ENCODE data around the gene SH2D5.
A peak's percentile ranks its signal among the peaks of the same experiment; 100 is the strongest.
"Not testable (repeated sequence)": the region's sequence is repeated elsewhere in the genome, so short reads cannot be mapped to it uniquely, and the experiment has no call there.

The SH2D5 gene

DNA sequence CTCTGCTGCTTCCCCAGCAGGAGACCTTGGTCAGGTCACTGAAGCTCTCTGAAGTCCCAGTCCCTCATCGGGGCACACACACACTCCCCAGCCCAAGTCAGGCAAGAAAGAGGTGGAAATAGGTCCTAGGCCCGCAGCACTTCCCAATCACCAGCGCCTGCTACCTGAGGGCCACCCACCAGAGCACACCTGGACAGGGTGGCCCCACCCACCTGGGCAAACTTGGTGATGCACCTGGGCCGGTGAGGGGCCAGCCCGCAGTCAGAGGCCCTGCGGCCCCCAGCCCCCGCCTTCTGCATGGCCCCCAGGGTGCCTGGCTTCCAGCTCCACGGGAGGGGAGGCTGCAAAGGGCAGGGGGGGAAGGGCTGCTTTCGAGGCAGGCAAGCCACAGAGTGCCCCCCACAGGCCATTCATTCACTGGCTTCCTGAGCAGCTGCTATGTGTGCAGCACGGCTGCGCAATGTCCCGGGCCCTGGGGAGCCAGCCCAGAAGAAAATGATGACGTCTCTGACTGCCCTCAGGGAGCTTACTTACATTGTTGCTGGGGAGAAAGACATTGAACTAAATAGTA lies 4.7 kb downstream of the SH2D5 start:
- no peak for DNase-seq

GRCh38 chr1:20726932-20727745 lies 5.4 kb downstream of the SH2D5 start:
- no peak for DNase-seq

- DNase-seq, result no peak
These were observed 6.2 kb downstream of the SH2D5 start for GRCh38 chr1:20726118-20726911.

GRCh38 chr1:20725189-20726117 lies 7.0 kb downstream of the SH2D5 start:
- no peak for DNase-seq

DNA sequence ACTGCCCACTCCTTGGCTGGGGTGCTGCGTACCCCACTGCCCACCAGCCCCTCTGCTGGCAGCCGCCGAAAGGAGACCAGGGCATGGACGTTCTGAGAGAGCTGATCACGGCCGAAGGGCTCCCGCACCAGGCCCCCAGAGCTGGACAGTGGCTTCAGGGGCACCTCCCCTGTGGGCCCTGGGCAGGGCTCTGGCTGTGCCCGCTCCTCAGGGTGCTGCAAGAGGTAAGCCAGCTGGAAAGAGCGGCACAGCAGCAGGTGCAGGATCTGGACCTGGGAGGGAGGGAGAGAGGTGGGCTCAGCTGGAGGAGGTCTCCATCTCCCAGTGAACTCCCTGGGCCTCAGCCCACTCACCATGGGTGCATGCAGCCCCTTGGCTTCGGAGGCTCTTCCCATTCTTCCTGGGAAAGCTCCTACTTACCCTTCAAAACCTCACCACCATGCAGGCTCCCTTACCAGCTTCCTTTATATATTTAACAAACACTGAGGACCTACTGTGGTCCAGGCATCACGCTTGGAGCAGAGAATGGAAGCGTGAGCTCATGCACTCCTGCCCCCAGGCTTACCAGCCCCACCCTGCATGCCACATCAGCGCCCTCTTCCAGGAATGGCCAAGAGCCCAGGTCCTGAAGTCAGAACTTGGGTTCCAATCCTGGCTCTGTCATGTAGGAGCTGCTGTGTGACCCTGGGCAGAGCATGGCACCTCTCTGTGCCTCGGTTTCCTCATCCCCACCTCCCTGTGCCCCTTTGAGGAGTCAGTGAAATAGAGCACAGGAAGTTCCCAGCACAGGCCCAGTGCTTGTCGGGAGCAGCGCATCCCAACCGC lies 7.9 kb downstream of the SH2D5 start:
- no peak for DNase-seq

DNA sequence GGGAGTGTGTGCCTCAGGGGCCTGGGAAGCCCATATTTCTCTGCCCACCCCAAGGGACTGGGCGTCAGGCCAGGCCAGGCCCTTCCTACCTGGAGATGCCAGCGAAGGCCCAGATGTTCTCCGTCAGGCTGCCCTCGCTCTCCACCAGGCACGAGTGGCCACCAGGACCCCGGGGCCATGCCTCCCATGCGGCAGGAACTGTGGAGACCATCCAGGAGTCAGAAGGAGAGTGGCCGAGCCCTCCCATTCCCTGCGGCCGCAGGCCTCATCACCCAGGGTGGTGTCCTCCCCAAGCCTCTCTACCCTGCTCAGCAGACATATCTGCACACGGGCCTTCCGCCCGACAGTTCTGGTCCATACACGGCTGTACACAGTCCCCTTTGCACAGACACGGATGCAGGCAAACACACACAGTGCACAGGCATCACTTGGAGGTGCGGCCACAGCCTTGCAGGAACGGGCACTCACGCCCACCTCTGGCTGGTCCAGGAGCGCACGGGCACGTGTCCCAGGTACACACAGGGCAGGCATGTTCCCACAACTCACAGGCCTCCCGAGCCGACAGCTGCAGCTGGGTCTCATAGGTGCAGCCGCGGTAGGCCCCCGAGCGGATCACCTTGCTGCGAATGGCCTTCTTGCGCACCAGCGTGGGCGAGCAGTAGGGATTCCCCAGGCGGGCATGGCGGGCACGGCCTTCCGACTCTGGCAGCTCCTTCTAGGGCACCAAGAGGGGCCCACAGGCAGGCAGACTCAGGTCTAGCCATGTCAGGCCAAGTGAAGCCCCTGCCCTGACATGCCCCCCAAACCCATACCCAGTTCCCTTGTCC lies 8.8 kb downstream of the SH2D5 start:
- DNase-seq, result no peak

GRCh38 chr1:20723159-20723536 lies 9.4 kb downstream of the SH2D5 start:
- no peak for DNase-seq

- no peak for DNase-seq
These were observed 11.1 kb downstream of the SH2D5 start for GRCh38 chr1:20721117-20722061.

DNA sequence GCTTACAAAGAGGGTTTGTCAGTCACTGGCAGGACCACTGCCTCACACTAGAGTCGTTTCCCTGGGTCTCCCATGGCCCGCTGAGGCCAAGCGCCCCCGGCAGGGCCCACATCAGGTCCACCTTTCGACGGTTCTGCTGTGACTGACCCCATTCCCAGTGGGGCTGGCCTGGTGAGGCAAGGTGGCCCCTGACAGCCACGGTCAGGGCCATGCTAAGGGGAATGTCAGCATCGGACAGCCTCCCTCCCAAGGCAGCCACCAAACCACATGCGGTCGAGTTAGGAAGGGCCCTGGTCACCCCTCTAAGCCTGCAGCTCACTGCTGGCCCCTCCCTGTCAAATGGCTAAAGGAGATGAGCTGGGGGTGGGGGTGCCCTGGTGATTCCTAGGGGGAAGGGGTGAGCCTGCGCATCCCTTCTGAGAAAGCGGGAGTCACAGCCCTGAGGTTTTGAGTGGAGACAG lies 11.8 kb downstream of the SH2D5 start:
- DNase-seq, result no peak

- DNase-seq, result no peak
These were observed 12.5 kb downstream of the SH2D5 start for GRCh38 chr1:20719871-20720620.

DNA sequence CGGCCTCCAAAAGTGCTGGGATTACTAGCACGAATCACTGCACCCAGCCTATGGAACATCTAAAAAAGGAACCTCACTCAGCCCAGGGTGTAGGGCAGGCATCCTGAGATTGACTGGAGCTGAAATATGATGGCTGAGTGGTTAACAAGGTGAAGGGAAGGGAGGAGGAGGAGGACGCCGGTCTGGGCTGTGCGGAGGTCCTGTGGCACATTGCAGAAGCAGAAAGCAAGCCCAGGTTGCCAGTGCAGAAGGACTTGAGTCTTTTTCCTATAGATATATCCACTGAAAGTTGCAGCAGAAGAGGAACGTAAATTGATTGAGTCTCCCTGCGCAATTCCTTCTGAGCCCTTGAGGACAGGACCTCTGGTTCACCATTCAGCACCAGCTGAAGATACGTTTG lies 13.2 kb downstream of the SH2D5 start:
- DNase-seq, result no peak

- not testable (repeated sequence) for DNase-seq
These were observed 14.1 kb downstream of the SH2D5 start for GRCh38 chr1:20718343-20718882.

GRCh38 chr1:20717452-20718342 lies 14.8 kb downstream of the SH2D5 start, which contains the start of gene KIF17:
Gene KIF17 (minus strand): TSS chr1:20718007. CDS start chr1:20717706, 301 bp downstream.
- DNase-seq, result peak; percentile 66

DNA sequence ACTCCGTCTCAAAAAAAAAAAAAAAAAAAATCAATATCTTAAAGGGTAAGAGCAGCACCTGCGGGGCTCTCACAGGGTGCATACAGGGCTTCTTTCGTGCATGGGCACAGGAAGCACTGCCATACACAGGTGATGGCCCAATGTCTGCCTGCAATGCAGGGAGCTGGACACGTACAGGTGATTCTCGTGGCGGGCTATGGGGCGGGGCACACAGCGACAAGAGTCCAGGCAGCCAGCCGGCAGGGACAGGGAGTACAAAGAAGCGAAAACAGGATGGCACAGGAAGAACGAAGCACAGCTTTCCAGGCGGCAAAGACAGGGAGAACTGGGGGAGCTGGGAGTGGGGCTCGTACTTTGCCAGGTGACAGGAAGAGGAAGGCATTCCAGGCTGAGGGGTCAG lies 16.3 kb downstream of the SH2D5 start:
- no peak for DNase-seq

DNA sequence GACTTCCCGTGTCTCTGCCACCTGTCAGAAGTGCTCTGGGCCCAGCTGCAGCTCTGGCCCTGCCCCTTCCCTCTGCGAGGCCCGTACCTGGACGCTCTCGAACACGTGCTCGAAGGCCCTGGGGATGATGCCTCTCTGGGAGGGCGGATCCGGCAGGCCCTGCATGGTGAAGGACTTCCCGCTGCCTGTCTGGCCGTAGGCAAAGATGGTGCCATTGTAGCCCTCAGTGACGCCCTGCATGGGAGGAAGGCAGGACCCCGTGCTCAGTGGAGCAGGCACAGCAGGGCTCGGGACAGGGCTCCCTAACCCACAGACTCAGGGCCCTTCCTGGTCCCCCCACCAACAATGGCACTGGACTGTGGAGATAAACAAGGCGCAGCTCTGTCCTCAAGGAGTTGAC lies 17.1 kb downstream of the SH2D5 start:
- no peak for DNase-seq

DNA sequence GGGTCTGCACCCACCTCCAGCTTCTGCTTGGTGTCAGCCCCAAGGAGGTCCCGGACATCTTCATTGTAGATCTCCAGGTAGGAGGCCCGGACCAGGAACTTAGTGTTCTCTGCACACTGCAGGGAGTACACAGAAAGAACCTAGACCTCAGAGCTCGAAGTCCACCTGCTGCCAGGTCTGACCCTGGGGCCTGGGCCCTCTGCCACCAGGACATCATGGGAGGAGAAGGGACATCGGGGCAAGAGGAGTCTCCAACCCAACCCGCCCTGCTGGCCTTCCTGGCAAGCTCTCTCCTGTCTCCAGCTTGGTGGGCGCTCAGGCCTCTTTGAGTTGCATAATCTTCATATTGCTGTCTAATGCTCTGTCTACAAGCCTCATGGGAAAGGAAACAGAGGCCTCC lies 19.1 kb downstream of the SH2D5 start:
- no peak for DNase-seq

GRCh38 chr1:20712215-20712577 lies 20.3 kb downstream of the SH2D5 start:
- DNase-seq, result no peak

All from stimulated activated CD4-positive, alpha-beta T cell treated with anti-CD3 and anti-CD28 coated beads, Interleukin-4, amount 100 ng/mL, for 1 hour (primary cell).